GM12864 (cell line): ENCODE results near the gene RNU6-9.
"Not testable (repeated sequence)": the region's sequence is repeated elsewhere in the genome, so short reads cannot be mapped to it uniquely, and the experiment has no call there.

Experiments
- DNase-seq: peaks from one replicate; pipeline ENCODE4 v3.0.0-alpha.2; 2011; ENCODE audit warnings: low read depth
- H3K4me3 ChIP-seq: 2 replicates; pipeline ENCODE4 v1.5.1; 2011; ENCODE audit warnings: mild to moderate bottlenecking, low read depth, low read length, control low read depth
- TF ChIP-seq, protein P1 (sequence below): IDR thresholded peaks from 2 replicates; pipeline ENCODE4 v1.5.1; 2011; ENCODE audit warnings: low read depth, mild to moderate bottlenecking, moderate library complexity, low read length, control low read depth, inconsistent platforms; ENCODE audit errors: missing control alignments

RNU6-9 gene

DNA sequence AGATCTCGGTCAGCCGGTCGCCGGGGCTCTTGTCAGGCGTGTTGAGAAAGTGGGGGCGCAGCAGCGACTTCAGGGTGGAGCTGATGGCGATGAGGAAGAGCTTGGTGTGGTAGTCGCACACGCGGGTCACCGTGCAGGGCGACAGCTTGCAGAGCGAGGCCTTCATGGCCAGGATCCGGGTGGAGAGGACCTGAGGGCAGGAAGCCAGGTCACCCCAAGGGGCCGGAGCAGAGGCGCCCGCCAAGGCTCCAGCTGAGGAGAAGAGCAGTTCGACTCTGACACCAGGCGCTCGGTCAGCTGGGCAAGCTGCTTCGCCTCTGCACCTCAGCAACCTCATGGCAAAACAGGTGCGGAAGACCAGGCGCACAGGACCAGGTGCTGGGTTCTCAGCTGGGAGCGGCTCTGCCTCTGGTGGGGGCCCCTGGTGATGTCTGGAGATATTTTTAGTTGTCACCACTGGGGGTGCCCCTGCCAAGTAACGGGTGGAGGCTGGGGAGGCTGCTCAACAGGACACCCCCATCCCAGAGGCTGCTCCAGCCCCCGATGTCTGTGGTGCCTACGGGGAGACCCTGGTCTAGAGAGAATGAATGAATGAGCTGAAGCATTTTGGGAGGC is 17.9 kb upstream of the RNU6-9 start:
- DNase-seq = no peak
- TF ChIP-seq, protein P1, sequence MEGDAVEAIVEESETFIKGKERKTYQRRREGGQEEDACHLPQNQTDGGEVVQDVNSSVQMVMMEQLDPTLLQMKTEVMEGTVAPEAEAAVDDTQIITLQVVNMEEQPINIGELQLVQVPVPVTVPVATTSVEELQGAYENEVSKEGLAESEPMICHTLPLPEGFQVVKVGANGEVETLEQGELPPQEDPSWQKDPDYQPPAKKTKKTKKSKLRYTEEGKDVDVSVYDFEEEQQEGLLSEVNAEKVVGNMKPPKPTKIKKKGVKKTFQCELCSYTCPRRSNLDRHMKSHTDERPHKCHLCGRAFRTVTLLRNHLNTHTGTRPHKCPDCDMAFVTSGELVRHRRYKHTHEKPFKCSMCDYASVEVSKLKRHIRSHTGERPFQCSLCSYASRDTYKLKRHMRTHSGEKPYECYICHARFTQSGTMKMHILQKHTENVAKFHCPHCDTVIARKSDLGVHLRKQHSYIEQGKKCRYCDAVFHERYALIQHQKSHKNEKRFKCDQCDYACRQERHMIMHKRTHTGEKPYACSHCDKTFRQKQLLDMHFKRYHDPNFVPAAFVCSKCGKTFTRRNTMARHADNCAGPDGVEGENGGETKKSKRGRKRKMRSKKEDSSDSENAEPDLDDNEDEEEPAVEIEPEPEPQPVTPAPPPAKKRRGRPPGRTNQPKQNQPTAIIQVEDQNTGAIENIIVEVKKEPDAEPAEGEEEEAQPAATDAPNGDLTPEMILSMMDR = no peak
- H3K4me3 ChIP-seq = no peak overlapping the region

DNA sequence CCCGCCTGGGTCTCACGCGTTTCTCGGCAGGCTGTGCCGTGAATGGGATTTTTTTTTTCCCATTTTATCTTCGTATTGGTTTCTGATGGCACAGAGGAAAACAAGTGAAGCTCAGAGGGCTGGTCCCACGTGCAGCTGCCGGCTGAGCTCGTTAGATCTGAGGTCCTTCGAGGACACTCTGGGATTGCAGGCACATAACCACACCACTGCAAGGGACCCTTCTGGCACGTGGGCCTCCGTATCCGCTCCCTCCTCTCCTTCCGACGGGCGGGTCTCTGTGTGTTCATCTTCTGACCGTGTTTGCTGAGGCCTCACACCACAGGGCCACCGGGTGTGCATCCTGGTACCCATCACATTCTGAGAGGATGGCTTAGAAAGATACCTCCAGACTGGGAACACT is 17.2 kb upstream of the RNU6-9 start:
- TF ChIP-seq, protein P1 = no peak
- no peak for DNase-seq
- no peak overlapping the region for H3K4me3 ChIP-seq

DNA sequence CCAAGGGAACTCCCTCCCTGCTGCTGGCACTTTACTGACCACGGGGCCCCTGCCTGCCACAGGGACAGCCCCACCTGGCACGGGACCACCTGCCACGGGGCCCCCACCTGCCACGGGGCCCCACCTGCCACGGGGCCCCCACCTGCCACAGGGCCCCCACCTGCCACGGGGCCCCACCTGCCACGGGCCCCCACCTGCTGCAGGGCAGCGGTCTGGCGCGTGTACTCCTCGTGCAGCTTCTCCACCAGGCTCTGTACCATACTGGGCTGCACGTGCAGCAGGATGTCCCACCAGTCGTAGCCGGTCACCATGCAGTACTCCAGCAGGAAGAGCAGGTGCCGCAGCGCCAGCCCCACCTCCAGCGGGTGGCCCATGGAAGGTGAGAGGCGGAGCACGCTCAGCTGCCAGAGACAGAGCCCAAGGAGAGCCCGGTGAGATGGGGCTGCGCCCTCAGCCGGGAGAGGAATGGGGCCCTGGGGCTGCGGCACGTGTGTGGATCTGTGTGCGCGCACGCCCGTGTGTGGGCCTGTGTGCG is 16.4 kb upstream of the RNU6-9 start:
- no peak for DNase-seq

DNA sequence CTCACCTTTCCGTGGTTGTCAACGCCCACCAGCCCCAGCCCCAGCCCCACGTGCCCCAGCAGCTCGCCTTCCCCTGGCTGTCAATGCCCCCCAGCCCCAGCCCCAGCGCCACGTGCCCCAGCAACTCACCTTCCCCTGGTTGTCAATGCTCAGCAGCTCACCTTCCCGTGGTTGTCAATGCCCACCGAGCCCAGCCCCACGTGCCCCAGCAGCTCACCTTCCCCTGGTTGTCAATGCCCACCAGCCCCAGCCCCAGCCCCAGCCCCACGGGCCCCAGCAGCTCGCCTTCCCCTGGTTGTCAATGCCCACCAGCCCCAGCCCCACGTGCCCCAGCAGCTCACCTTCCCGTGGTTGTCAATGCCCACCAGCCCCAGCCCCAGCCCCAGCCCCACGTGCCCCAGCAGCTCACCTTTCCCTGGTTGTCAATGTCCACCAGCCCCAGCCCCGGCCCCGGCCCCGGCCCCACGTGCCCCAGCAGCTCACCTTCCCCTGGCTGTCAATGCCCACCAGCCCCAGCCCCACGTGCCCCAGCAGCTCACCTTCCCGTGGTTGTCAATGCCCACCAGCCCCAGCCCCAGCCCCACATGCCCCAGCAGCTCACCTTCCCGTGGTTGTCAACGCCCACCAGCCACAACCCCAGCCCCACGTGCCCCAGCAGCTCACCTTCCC is 15.2 kb upstream of the RNU6-9 start:
- not testable (repeated sequence) for H3K4me3 ChIP-seq, DNase-seq

More for the DNA sequence above, 16.4 kb upstream of the RNU6-9 start:
- H3K4me3 ChIP-seq = no peak overlapping the region
- TF ChIP-seq, protein P1 = no peak

DNA sequence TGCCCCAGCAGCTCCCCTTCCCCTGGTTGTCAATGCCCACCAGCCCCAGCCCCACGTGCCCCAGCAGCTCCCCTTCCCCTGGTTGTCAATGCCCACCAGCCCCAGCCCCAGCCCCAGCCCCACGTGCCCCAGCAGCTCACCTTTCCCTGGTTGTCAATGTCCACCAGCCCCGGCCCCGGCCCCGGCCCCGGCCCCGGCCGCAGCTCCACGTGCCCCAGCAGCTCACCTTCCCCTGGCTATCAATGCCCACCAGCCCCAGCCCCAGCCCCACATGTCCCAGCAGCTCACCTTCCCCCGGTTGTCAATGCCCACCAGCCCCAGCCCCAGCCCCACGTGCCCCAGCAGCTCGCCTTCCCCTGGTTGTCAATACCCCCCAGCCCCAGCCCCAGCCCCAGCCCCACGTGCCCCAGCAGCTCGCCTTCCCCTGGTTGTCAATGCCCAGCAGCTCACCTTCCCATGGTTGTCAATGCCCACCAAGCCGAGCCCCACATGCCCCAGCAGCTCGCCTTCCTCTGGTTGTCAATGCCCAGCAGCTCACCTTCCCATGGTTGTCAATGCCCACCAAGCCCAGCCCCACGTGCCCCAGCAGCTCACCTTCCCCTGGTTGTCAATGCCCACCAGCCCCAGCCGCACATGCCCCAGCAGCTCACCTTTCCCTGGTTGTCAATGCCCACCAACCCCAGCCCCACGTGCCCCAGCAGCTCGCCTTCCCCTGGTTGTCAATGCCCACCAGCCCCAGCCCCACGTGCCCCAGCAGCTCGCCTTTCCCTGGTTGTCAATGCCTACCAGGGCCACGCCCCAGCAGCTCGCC is 14.3 kb upstream of the RNU6-9 start:
- not testable (repeated sequence) for DNase-seq, H3K4me3 ChIP-seq

DNA sequence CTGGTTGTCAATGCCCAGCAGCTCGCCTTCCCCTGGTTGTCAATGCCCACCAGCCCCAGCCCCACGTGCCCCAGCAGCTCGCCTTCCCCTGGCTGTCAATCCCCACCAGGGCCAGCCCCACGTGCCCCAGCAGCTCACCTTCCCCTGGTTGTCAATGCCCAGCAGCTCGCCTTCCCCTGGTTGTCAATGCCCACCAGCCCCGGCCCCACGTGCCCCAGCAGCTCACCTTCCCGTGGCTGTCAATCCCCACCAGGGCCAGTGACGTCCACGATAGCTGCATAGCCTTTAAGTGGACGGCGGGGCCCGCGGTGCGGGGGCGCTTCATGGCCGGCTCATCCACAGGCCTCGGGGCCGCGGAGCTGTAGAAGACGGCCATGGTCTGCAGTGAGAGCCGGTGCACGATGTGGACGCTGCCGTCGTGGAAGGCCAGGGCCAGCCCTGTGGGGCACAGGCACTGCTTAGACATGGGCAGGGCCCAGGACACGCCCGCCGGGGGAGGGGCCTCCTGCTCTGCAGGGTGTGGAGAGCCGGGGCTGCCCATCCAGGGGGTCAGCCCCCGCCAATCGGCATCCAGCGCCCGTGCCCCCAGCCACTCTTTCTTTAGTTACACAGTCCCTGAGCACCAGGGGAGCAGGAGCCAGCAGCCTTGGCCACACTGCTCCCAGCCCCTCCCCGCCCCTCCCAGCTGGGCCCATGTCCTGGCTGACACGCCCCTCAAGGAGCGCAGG is 13.4 kb upstream of the RNU6-9 start:
- H3K4me3 ChIP-seq = no peak overlapping the region
- TF ChIP-seq, protein P1 = no peak
- DNase-seq = no peak

DNA sequence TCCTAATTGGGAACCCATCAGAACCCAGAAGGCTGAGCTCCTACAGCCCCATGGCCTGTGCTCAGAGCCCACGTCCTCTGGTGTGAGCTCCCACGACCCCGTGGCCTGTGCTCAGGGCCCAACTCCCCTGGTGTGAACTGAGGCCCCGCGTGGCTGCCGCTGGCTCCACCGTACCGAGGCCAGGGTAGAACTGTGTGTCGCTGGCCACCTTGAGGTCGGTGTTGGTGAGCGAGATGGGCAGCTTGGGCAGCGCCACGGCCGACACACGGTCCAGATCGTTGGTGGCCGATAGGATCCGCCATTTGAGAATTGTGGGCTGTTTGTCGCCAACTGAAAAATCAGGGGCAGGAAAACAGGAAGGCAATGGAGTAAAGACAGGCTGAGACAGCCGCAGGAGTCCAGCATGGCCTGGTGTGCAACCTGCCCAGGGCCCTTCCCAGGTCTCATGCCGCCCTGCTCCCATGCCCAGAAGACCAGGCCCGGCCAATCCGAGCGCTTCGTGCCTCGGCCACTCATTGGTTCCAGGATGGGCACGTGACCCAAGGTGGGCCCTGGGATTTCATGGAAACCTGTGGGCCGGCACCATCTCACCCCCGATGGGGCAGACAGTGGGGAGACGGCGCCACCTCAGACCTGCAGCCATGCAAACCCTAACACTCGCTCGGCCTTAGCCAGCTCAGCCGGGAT is 11.8 kb upstream of the RNU6-9 start:
- DNase-seq = no peak
- TF ChIP-seq, protein P1 = no peak
- H3K4me3 ChIP-seq = no peak overlapping the region
